ENCODE data around the gene CARD19.
"Not testable (repeated sequence)": the region's sequence is repeated elsewhere in the genome, so short reads cannot be mapped to it uniquely, and the experiment has no call there.

CARD19 gene

GRCh38 chr9:93134740-93135444, 38.9 kb downstream of the CARD19 start:
- no peak for DNase-seq

DNA sequence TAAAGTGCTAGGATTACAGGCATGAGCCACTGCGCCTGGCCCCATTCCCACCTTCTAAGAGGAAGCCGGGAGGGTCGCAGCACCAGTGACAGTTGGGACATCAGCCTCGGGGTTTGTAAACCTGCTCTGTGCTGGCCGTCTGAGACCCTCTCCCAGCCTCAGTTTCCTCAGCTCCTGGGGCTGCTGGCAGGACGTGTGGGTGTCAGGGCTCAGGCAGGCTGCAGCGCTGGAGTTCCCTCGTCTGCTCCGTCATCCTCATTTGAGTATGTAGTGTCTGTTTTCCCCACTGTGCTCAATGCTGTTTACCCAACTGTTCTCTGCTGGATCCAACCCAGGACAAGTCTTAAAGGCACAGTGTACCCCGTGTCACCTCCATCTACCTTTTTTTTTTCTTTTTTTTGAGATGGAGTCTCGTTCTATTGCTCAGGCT, 40.0 kb downstream of the CARD19 start:
- DNase-seq: peak; percentile 84

DNA sequence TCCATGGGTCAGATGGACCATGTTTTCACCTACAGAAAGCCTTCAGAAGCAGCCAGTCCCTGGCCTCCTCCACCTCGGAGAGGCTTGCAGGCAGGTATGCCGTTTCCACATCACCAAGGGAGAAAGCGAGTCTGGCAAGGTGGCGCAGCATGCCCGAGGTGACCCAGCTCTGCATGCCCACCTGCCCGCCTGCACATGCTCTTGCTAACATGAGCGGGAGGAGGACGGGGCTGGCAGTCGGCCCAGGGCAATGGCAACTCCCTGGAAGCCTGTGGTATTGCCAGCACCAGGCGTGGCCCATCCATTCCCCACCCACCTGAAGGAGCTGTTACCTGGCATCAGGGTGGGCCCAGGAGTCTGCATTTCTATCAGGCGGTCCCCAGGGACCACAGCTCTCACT, 41.3 kb downstream of the CARD19 start:
- no peak for DNase-seq

DNA sequence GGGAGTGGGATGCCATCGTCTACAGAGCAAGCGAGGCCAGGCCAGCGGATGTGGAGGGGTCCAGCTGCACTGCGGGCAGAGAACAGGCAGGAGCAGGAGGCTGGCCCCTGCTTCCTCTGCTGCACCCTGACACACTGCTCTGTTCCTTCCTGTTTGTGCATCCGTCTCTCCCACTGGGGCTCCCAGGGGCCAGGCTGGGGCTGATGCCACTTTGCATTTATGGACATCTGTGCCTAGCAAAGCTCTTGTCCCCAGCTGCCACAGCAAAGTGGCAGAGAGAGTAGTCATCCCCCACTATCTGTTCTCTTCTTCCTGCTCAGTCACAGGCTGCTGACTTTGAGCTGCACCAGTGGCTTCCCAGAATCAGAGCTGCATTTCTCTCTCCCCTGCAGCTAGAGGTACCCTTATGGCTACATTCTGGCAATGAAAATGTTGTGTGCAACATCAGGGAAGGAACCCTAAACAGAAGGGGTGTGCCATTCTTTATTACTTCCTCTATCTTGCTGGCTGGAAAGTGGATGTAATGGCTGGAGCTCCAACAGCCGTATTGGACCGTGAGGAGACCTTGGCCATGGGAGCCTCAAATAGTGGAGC, 42.3 kb downstream of the CARD19 start:
- no peak for DNase-seq

DNA sequence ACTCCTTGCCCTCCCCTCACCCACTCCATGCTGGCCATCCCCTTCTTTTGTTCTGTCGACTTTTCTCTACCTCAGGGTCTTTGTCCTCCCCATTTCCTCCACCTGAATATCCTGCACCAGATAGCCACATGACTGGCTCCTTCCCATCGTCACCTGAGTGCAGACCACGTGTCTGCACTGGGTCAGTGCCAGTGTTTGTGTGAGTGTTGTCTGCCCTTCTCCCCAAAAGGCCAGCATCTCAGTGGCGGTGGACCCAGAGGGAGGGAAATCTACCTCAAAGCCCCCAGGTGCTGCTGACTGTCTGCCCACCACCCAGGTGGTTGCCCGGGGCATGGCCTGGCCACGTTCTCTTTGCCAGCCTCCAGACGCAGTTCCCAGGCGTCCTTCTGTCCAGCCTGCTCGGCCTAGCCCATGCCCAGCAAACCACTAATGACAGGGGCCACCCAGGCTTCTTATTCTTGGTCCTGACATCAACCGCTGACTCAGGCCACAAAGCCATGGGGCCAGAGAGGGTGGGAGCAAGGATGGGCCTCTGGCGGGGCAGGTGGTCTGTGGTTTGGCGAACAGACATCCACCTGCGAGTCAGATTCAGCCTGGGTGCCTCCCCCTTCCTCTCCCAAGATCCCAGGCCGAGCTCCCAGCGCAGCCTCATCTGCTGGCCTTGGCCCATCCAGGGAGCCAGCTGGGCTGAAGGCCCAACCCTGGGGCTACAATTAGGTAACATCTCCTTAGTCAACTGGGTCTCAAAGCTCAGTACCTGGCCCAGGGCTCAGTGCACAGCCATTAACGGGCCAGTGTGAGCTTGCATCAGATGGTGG, 43.6 kb downstream of the CARD19 start:
- DNase-seq: no peak

DNA sequence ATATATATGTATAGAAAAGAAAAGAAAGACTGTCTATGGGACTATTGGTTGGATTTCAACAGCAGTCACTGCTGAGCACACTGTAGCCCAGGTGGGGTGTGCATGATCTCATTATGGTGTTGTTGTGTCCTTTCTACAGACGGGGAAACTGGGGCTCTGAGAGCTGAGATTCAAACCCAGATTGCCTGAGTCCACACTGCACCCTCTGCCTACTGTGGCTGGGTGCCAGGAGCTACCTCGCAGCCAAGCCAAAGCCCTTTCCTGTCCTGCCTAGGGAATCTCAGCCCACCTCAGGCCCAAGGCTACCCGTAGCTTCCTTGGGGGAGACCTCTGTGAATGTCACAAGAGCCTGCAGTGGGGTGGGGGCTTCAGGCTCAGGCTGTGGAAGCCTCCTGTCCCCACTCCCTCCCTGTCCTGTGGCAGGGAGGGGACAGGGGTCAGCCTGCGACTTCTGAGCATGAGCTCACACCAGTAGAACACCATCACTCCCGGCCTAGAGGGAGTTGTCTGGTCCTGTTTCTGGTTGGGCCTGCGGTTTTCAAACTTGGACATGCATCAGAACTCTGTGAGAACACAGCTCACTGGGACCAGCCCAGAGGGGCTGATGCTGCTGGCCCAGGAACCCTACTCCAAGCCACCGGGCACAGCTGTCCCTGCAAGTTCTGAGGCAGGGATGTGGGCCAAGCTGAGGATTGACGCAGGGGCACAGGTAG, 45.9 kb downstream of the CARD19 start:
- DNase-seq: no peak

DNA sequence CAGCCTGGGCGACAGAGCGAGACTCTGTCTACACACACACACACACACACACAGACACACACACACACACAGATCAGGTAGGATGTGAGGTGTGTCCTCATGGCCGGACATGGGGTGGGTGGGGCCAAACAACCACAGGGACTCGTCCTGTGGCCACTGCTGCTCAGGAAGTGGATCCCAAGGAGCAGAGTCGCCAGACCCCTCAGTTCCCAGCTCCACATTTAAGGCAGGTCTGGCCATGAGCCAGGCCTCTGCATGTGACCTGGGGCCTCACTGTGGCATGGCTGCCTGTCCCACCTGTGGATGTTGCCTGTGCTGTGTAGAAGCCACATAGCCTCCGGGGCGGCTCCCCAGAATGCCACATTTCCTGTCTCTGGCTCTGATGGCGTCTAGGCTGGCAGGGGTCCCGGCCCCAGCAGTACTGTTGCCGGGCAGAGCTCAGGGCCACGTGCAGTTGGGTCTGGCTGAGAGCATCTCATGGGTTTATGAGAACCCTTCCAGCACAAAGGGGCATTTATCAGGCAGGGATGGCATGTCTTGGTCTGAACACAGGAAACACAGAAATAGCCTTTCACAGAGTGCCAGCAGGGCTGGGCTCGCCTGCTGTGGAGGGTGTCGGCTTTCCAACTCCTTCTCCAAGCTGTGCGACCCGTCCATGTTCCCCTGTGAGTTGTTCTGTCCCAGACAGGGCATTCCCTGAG, 48.0 kb downstream of the CARD19 start:
- DNase-seq: peak; percentile 85

DNA sequence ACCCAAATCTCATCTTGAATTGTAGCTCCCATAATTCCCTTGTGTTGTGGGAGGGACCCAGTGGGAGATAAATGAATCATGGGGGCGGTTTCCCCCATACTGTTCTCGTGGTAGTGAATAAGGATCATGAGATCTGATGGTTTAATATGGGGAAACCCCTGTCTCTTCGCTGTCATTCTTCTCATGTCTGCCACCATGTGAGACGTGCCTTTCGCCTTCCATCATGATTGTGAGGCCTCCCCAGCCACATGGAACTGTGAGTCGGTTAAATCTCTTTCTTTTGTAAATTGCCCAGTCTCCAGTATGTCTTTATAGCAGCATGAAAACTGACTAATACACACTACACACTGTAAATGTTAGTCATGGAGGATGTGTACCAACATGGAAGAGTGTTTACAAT, 50.7 kb downstream of the CARD19 start:
- not testable (repeated sequence) for DNase-seq

DNA sequence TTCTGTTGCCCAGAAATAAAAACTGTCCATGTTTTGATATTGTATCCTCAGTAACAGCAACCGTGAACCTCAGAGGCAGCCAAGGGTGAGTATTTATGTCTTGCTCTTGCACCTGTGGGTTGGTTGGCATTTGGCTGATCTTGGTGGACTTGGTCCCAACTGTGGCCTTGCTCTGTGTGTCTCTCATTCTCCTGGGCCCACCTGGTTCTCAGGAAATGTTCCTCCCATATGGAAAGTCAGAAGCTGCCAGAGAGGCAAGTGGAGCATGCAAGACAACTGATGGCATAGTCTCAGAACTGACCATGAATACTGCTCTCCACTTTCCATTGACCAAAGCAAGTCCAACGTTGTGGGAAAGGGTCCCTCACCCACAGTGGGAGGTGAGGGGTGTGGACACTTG, 51.6 kb downstream of the CARD19 start:
- no peak for DNase-seq

DNA sequence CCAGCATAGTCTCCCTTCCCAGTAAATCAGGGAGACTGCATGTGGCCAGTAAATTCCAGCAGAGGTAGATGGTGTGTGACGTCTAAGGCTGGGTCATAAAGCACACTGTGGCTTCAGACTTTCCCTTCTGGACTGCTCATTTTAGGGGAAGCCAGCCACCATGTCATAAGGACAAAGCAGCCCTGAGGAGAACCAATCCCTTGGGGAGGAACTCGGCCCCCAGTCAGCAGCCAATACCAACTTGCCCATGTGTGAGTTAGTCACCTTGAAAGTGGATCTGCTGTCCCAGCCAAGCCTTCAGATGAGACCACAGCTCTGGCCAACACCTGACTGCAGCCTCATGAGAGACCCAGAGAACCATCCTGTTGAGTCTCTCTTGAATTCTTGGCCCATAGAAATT, 52.7 kb downstream of the CARD19 start:
- no peak for DNase-seq

DNA sequence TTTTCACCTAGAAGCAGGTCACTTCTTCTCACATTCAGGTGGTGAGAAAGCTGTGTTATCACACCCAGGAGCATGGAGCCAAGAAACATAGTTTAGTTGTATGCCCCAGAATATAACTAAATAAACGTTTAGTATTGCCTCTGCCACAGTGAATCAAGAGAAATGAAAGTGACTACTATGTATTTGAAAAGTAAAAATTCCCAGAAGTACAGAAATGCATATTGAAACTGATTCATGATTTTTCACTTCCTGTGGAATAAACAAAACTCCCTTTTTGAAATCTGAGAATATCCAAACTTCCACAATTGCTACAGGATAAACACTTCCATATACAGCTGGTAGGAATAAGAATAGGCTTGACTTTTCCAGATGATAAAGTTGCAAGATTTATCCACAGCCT, 53.3 kb downstream of the CARD19 start:
- DNase-seq: no peak

DNA sequence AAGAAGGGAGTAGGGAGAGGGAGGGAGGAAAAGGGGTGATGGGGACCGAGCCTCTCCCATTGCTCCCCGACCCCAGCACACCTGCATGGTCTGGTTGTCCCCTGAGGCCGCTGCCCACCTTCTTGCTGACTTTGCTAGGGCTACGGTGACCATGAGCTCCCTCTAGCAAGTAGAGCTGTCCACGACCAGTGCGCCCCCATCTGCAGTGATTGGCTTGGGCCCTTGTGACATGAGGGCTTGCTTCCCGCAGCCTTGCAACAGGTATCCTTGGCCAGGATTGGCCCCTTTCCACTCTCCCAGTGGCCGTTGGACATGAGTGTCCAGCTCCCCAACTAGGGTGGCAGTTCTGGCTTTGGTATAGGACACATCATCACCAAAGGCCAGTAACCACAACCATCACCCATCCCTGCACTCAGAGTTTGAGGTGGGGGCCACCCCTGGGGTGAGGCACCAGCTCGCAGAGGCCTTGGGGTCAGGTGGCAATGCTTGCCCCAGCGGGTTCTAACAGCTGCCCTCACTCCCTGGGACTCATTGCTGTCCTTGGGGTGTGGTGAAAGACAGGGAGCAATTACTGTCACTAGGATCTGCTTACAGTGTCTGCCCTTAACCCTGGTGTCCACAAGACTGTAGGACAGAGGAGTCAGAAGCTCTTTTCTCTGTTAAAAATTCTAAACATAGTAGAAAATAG, 55.2 kb downstream of the CARD19 start:
- DNase-seq: no peak

DNA sequence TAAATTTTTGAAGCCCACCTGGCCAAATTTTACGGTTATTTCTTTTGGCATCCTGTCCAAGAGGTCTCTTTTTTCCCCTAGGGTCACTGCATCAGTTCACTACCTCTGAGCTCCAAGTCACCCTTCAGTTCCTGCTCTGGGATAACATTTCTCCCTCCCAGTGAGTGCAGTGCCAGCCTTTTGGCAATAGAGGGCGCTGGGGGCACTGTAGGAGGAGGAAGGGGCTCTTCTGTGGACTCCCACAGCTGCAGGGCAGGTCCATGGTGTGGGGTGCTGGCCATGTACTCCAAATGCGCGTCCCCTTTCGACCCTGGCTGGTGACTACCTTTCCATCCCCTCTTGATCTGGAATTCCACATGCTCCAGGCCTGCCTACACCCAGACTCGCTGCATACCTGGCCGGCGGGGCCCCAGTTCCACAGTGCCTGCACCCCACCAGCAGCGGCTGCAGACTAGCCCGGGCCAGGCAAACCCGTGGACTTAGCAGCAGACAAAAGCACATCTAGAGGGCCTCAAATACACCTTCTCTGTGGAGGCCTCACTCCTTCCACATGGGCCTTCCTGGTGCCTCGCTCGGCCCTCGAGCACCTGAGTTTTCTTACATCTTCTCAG, 58.4 kb downstream of the CARD19 start:
- no peak for DNase-seq

DNA sequence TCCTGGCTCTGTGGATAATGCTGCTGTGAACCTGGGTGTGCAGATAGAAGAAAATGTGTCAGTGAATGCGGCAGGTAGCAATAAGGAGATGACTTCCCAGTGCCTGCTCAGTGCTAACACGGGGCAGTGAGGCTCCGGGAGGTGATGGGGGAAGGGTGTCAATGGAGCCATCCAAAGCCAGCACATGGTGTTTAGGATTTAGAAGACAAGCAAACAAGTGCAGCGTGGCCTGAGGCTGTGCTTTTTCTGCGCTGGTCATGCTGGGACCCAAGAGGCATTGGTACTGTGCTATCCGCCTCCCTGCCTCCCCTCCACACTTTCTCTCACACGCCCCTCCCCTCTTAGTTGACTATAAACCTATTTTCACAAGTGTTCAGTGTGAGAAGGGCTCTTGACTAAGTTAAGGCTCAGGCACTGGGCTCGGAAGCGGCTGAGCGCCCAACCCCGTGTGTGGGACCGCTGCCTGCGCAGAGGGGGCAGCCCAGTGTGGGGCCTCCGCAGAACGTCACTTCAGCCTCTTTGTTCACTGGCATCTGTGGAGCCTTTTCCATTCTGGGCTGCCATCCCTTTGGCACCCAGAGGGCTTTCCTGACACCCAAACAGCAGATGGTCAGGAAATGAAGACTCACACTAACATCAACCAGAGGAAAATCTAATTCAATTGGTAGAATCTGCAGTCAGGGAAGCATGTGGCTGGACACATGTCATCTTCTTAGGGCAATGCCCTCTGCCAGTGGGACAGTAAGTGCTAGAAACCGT, 59.9 kb downstream of the CARD19 start:
- no peak for DNase-seq

- no peak for DNase-seq
Observed at GRCh38 chr9:93156475-93157008, 60.5 kb downstream of the CARD19 start.

- DNase-seq: peak; percentile 68
Observed at GRCh38 chr9:93159601-93160471, 63.8 kb downstream of the CARD19 start.

DNA sequence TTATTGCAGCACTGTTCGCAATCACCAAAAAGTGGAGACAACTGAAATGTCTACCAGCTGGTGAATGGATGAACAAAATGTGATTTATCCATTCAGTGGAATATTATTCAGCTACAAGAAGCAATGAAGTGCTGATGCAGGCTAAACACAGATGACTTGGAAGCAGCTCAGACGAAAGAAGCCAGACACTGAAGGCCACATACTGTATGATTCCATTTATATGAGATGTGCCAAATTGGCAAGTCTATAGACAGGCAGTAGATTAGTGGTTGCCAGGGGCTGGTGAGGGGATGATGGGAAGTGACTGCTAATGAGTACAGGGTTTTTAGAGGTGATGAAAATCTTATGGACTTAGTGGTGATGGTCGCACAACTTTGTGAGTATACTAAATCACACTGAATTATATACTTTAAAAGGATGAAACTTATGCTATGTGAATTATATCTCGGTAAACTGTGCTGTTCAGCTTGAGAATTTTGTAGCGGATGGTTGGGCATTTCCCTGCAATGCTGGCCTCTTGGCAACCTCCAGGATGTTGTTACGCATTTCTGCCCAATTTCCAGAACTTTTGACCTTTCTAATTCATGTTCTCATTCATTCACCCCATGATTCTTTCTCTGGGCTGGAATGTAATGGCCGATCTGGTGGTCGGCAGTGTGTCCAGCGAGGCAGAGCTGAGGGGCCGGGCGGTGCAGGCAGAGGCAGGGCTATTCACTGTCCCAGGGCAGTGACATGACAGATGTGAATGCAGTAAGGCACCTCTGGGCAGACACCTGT, 66.0 kb downstream of the CARD19 start:
- no peak for DNase-seq
